GM18951 (cell line): ENCODE measurements around the gene TCP11L2.
"Not testable (repeated sequence)": the region's sequence is repeated elsewhere in the genome, so short reads cannot be mapped to it uniquely, and the experiment has no call there.

Source experiments
- POLR2A ChIP-seq: IDR thresholded peaks from 4 replicates; pipeline ENCODE4 v1.6.1; 2011; ENCODE audit warnings: mild to moderate bottlenecking; ENCODE audit not compliant: insufficient read length, insufficient read depth; ENCODE audit errors: extremely low read depth
- in situ Hi-C: fragments of 300-500 bp; cut with MboI; formaldehyde crosslinking; loops from one replicate; pipeline ENCODE4 v1.12.0; 2022; ENCODE audit warnings: low sequenced_read_pairs, mixed read lengths, inconsistent platforms; ENCODE audit not compliant: unreplicated experiment

The TCP11L2 gene

GRCh38 chr12:106303202-106303820 is 778 bp downstream of the TCP11L2 start:
- TF ChIP-seq POLR2A: no peak
- in situ Hi-C loops: no loop called here

GRCh38 chr12:106304001-106304421 is 1.5 kb downstream of the TCP11L2 start:
- in situ Hi-C loops: no loop called here
- TF ChIP-seq POLR2A: no peak

GRCh38 chr12:106304797-106305196 is 2.3 kb downstream of the TCP11L2 start:
- TF ChIP-seq POLR2A: no peak

GRCh38 chr12:106305376-106305775 is 2.8 kb downstream of the TCP11L2 start:
- no peak for TF ChIP-seq POLR2A
- in situ Hi-C loops: no loop called here

More at GRCh38 chr12:106304797-106305196, 2.3 kb downstream of the TCP11L2 start:
- in situ Hi-C loops: no loop called here

DNA sequence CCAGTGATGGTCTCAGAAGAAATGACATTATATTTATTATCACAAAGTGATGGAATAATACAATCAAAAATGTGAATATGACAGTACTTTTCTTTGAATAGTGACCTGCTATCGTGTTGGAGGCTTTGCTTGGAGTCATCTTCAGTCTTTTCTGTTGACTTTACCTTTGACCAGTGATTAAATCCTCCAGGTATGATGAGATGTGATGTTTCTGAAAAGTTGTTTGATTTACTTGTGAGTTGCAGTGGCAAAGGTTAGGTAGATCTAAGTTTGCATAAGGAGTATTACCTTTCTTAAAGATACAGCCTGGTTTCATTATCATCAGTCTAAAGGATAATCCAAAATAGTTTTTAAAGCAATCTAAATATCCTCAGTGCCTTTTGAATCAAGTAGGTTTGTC is 4.6 kb downstream of the TCP11L2 start:
- in situ Hi-C loops: no loop called here
- TF ChIP-seq POLR2A: no peak

DNA sequence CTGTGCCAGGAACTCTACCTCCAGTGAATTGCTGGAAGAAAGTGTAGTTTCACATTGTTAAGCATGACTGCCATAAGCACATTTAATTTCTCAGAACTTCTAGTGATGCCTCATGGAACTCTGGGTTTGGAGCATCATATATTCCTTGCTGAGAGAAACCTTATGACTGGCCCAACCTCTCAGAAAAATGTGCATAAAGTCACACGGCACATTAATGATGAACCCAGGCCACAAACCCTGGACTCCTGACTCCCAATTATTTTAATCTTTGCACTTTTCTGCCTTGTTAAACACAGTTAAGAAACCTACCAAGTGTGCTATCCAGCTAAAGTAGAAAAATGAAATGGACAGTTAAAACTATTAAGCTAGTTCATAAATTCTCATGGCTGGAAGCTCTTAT is 5.6 kb downstream of the TCP11L2 start:
- in situ Hi-C loops: no loop called here
- no peak for TF ChIP-seq POLR2A

- TF ChIP-seq POLR2A: no peak
These were observed 6.1 kb downstream of the TCP11L2 start for GRCh38 chr12:106308611-106309010.

GRCh38 chr12:106309671-106310505 is 7.4 kb downstream of the TCP11L2 start:
- in situ Hi-C loops: no loop called here
- no peak for TF ChIP-seq POLR2A

More at GRCh38 chr12:106308611-106309010, 6.1 kb downstream of the TCP11L2 start:
- in situ Hi-C loops: no loop called here

DNA sequence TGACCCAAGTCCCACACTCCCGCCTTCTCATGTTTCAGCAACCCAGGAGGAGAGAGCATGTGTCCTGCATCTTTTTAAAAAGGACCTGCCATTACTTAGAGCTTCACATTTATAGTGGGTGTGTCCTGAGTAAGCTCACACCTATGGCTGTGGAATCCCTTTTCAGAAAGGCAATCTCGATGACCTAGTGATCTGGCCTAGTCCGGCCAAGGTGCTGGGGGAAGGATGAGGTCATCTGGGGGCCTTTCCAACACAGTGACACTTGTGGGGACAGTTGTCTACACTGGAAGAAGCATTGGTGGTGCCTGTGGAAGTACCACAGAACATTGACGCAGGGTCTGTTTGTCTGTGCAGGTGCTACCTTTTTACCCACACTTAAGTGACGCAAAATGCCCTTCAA is 8.2 kb downstream of the TCP11L2 start:
- TF ChIP-seq POLR2A: no peak
- in situ Hi-C loops: no loop called here

DNA sequence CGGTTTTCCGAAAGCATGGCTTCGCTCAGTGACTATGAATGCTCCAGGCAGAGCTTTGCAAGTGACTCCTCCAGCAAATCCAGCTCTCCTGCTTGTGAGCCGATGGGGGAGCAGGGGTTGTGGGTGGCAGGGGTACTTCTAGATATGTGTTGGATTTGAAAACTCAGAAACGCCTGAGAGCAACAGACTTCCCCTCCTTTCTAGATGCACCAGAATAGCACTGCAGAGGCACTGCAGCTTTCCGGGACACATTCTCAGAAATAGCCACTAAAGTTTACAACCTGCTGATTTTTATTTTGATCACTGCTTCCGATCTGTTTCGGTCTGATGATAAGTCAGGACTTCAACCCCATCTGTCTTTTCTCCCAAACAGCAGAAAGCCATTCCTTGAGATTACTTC is 8.6 kb downstream of the TCP11L2 start:
- in situ Hi-C loops: no loop called here
- TF ChIP-seq POLR2A: no peak

- in situ Hi-C loops: not testable (repeated sequence)
These were observed 10.9 kb downstream of the TCP11L2 start for GRCh38 chr12:106313413-106313812.

DNA sequence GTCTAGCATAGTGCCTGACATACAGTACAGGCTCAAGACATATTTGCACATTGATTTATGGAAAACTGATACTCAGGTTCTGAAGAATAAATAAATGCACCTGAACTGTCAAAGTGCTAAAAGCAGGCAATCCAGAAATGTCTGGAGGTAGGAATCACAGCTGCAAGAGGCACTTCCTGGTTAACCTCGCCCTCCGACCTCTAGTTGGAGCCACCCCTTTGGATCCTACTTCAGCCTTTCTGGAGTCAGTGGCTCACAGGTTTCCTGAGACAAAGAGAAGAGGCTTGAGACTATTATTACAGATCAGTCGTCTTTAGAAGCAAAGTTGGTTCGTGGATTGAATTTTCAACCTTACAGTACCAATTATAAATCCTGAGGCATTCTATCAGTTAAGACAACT is 13.0 kb downstream of the TCP11L2 start:
- in situ Hi-C loops: no loop called here

DNA sequence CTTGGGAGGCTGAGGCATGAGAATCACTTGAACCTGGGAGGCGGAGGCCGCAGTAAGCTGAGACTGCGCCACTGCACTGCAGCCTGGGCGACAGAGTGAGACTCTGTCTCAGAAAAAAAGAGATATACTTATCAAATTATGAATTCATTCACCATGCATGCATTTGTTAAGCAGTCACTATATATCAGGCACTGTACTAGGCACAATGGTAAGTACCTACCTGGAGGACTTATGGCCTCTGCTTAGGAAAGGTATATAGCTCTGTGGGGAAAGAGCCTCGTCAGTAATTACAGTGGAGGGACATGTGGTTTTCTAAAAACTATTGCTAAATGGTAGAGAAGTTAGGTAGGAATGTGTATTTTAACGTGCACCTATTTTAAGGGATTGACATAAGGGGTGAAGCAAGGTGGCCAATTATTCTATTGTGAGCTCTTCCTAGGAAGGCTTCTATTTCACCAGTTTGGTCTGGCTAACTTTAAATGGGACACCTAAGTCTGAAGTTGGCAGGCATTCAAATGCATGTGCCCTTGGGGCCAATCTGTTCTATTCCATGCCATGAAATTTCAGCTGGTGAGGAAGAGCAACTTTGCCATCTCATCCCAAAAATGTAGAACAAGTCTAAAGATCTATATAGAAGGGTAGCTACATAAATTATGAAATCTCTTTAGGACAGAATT is 15.0 kb downstream of the TCP11L2 start:
- no peak for TF ChIP-seq POLR2A
- in situ Hi-C loops: no loop called here

More for the DNA sequence above, 13.0 kb downstream of the TCP11L2 start:
- TF ChIP-seq POLR2A: no peak
